ENCODE results near the gene SLC16A8.

- no peak for TF ChIP-seq CTCF (IDR thresholded peaks at IDR 0.05; ENCODE audit: insufficient read depth, low read depth, low read length)
- TF ChIP-seq EZH2 (IDR thresholded peaks at IDR 0.05; ENCODE audit: insufficient read depth, low read length) = no peak
Observed at GRCh38 chr22:38071421-38072321, 12.3 kb downstream of the SLC16A8 start.

All from astrocyte (in vitro differentiated cells and primary cell).